GM19468 (cell line): ENCODE measurements around the gene ARHGAP26.
"Not testable (repeated sequence)": the region's sequence is repeated elsewhere in the genome, so short reads cannot be mapped to it uniquely, and the experiment has no call there.

ENCODE experiments used
- ATAC-seq: cut with Tn5 transposase; IDR thresholded peaks from one replicate; pipeline ENCODE4 v1.9.1; 2021; ENCODE audit warnings: mild to moderate bottlenecking, moderate library complexity, moderate number of reproducible peaks; ENCODE audit not compliant: unreplicated experiment; ENCODE audit errors: extremely low read depth

ARHGAP26 gene

GRCh38 chr5:142994218-142994617 lies 224.0 kb downstream of the ARHGAP26 start:
- no peak for ATAC-seq

GRCh38 chr5:142995621-142996020 lies 225.4 kb downstream of the ARHGAP26 start:
- ATAC-seq: not testable (repeated sequence)

DNA sequence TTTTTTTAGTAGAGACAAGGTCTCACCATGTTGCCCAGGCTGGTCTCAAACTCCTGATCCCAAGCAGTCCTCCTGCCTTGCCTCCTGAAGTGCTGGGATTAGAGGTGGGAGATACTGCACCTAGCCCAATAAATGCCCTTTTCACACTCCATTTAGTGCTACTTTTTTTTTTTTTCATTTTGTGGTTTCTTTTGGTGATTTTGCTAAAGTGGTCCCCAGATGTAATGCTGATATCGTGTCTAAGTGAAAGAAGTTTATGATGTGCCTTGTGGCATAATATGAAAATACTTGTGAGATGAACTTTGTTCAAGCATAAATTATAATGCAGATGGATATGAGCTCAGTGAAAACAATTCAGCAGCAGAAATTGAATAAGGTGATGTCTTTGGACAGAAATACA lies 227.4 kb downstream of the ARHGAP26 start:
- no peak for ATAC-seq

- ATAC-seq: peak; percentile 31
Measured at GRCh38 chr5:142998316-142999020, 228.3 kb downstream of the ARHGAP26 start.

GRCh38 chr5:143000551-143000950 lies 230.4 kb downstream of the ARHGAP26 start:
- ATAC-seq: not testable (repeated sequence)

DNA sequence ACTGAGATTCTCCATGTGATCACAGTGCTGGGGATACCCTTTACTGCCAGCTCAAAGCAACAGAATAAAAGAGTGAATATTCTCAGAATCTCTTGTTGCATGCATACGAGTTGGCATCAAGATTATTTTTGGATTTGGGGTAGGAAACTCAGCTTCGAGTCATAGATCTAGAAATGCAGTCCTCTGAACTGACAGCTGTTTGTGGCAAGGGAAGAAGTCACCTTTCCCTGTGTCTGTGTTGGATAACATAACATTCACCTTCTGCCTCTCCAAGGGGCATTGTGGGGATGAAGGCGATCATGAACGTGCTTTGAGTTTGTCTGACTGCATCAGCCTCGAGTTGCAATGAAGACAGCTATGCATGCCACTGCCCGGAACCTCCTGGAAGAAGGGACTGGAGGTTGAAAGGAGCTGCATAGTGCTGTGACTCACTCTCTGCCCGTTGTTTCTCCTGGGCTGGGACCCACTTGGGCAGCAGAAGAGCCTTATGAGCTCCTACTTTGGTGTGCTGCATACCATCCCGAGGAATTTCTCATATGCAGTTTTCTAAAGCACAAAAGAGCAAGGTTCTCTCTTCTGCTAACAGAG lies 231.7 kb downstream of the ARHGAP26 start:
- ATAC-seq: no peak

DNA sequence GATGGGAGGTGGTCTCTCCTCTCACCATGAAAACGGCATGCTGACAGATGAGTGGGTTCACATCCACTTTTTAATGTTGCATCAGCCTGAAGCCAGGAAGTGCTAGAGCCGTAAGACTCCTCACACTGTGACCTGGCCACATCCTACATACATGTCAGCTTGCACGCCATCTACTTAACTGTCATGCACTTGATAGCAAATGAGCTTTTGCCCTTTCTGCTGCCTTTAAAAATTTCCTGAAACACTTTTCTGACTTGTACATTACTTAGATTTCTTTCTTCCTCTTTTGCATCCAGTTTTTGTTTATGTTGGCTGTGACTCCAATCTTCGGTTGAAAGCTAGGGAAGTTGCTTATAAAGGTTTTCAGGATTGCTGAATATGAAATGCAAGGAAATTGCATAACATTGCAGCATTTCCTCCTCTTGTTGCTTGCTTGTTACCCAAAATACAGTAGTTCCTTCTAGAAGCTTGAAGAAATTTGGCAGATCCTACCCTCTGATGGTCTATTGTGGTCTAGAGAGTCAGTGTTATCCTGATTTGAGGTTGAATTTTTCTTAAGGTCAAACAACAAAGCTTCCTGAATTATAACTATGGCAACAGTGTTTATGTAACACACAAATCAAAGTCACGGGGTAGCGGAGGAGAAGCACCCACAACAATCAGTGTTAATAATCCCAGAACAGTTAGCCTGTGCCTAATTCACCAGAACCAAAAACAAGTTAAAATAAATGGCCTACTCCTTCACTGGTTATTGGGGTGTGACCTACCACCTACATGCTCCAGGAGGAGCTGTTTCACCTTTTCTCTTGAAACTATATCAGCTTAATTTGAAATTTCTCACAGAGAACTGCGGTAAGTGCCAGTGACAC lies 232.5 kb downstream of the ARHGAP26 start:
- ATAC-seq: peak; percentile 51

- no peak for ATAC-seq
Measured at GRCh38 chr5:143003328-143003636, 233.1 kb downstream of the ARHGAP26 start.

DNA sequence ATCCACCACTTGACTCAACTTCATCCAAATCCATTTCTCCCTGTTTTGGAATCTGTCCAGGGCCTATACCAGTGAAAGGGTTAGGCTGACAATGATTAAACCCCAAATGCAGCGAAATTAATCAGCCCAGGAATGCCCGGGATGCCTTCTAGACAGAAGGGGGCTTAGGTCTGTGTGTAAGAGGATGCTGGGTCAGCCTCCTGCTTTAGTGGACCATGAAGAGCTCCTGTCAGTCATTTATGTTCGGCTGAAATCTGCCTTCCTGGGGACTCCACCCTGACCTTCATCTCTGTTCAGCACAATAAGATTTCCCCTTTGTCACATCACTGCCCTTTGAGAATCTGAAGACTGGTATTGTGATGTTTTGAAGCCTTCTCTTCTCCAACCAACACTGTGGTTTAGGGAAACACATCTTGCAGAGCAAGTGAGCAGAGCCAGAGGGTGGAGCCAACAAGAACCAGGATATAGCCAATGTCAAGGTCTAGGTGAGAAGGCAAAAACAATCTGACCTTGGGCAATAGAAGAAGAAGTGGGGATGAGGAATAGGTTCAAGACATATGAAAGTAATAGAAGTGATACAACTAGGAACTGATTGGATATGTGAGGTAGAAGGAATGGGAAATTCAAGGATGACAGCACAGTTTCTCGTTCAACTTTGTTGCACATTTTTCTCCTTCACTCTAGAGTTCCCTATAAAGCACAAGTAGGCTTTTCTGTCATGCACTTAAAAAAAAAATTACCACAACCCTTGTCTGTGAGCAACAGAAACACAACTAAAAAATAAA lies 234.4 kb downstream of the ARHGAP26 start:
- ATAC-seq: no peak

DNA sequence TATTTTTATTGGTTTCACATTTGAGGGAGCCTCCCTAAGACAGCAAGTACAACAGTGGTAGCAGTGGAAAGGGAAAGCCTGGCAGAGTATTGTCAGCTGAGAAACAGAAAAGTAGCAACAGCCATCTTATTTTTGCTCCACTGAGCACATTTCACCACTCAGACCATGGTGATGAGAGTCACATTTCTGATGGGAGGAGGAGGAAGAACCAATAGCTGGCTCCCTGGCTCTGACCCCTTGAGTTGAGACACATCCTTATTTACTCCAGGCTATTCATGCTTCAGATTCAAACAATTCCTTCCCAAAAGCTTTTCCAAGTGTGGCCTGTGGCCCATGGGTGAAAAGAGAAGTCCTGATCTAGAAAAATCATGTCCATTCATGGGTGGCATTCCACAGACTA lies 236.3 kb downstream of the ARHGAP26 start:
- no peak for ATAC-seq

DNA sequence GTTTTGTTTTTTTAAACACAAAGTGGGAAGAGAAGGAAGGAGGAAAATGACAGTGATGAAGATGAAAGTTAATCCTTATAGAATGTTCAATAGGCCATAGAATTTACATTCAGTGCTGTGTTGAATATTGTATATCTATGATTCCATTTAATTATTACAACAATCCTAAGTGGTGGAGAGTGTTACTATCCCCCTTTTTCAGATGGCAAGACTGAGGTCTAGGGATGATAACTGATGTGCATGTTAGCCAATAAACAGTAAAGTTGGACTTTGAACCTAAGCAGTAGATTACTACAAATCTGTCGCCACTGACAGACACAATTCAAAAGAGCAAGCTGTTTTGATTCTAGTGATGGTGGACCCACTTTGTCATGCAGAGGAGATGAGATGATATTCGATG lies 237.9 kb downstream of the ARHGAP26 start:
- no peak for ATAC-seq

GRCh38 chr5:143008809-143009521 lies 238.8 kb downstream of the ARHGAP26 start:
- peak; percentile 86 for ATAC-seq

GRCh38 chr5:143010351-143010750 lies 240.2 kb downstream of the ARHGAP26 start:
- no peak for ATAC-seq

GRCh38 chr5:143011585-143011984 lies 241.4 kb downstream of the ARHGAP26 start:
- ATAC-seq: no peak

DNA sequence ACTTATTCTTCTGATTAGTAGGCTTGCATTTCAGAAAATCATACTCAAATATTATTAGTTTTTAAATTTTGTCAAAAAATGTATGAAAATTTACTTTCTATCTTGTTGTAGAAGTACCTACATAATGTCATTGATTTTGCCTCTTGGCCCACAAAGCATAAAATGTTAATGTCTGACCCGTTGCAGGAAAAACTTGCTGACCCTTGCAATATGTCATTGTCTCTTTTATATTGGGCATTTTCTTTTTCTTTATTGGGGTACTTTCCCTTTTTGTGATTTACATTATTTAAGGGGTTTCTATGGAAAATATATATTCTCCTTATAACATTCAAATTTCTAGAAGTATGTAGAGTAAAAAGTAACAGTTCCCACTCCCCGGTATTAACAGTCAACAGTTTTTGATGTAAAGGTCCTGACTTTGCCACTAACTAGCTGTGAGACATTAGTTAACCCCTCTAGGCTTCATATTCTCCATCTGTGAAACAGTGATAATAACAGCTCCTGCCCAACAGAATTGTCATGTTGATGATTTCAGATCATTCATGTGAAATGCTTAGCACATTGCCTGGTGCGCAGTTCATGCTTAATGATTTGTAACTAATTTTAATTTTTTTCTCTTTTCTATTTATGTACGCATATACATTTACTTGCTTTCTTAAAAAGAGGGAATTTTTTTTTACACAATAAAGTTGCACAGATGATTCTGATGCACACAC lies 243.2 kb downstream of the ARHGAP26 start:
- no peak for ATAC-seq

DNA sequence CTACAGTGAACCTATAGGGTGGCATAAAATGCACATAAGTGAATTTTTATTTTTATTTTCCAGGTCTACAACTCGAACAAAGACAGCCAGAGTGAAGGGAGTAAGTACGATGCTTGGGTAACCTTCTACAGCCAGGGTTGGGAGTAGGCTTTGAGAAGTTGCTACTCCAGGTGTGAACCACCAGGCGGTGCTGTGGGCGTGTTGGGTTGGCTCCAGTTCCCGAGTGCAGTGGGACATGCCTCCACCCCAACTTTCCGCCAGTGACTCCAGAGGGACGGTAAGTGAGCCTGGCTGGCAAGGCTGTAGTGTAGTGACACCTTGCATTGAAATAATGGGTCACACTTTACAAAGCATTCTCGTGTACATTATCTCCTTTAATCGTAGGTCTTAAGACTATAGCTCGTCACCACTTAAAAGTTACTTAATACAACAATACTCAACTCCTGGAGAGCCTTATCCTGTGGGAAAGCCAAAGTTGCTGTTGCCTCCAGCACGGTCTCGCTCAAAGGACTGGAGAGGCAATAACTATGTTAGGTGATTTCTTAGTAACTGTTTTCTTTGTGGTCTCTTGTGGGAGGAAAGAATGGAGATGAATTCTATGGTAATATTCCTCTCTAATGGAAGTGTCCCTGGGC lies 244.0 kb downstream of the ARHGAP26 start:
- no peak for ATAC-seq

- ATAC-seq: no peak
Measured at GRCh38 chr5:143016777-143017516, 246.8 kb downstream of the ARHGAP26 start.

GRCh38 chr5:143017541-143017940 lies 247.4 kb downstream of the ARHGAP26 start:
- ATAC-seq: no peak
